ENCODE results near the gene ATP8B1. TPM values are rescaled to one million over a fixed set of nuclear protein-coding genes. Genes with fewer than 3 reads are reported as not detected.

ATP8B1 gene
- total and polyA plus RNA-seq, 3 donors from 2014 or later, result 1.6 to 3.0 (median 1.7) TPM

- H3K36me3 ChIP-seq (ENCODE audit: low read depth, missing control alignments), result no peaks in the 10 kb centered on the region
- no peak for DNase-seq
- H3K27ac ChIP-seq, result no peak overlapping the region
- H3K4me1 ChIP-seq, result no peaks in the 10 kb centered on the region
- intact Hi-C loops (cut with DNase I; ENCODE audit: low total_unique reads), result no loop called here
- no peaks in the 10 kb centered on the region for H3K27me3 ChIP-seq
- H3K9me3 ChIP-seq, result no peaks in the 10 kb centered on the region
- H3K4me3 ChIP-seq, result no peak overlapping the region
- TF ChIP-seq POLR2A (IDR thresholded peaks at IDR 0.05), result no peak
- no peak for TF ChIP-seq CTCF (IDR thresholded peaks at IDR 0.05)
Measured at GRCh38 chr18:57813245-57813644, 10.1 kb upstream of the ATP8B1 start.

GRCh38 chr18:57812126-57812477, 9.0 kb upstream of the ATP8B1 start:
- Histone ChIP-seq H3K36me3 (ENCODE audit: low read depth, missing control alignments) (no peaks in the 10 kb centered on the region), H3K4me1 (no peaks in the 10 kb centered on the region), H3K4me3 (no peak overlapping the region), H3K9me3 (no peaks in the 10 kb centered on the region), H3K27me3 (no peaks in the 10 kb centered on the region), H3K27ac (no peak overlapping the region)
- DNase-seq, result no peak
- intact Hi-C loops (cut with DNase I; ENCODE audit: low total_unique reads), result no loop called here
- TF ChIP-seq POLR2A (IDR thresholded peaks at IDR 0.05) (no peak), CTCF (IDR thresholded peaks at IDR 0.05) (no peak)

- Histone ChIP-seq H3K36me3 (ENCODE audit: low read depth, missing control alignments) (no peaks in the 10 kb centered on the region), H3K4me1 (no peaks in the 10 kb centered on the region), H3K27me3 (no peaks in the 10 kb centered on the region), H3K9me3 (no peaks in the 10 kb centered on the region), H3K27ac (no peak overlapping the region), H3K4me3 (no peak overlapping the region)
- WGBS, 2 donors, result 98 to 99% methylated on average over 4 of the region's 4 CpGs
- intact Hi-C loops (cut with DNase I; ENCODE audit: low total_unique reads), result no loop called here
- no peak for DNase-seq
- TF ChIP-seq POLR2A (IDR thresholded peaks at IDR 0.05) (no peak), CTCF (IDR thresholded peaks at IDR 0.05) (no peak)
Measured at GRCh38 chr18:57811477-57812125, 8.5 kb upstream of the ATP8B1 start.

DNA sequence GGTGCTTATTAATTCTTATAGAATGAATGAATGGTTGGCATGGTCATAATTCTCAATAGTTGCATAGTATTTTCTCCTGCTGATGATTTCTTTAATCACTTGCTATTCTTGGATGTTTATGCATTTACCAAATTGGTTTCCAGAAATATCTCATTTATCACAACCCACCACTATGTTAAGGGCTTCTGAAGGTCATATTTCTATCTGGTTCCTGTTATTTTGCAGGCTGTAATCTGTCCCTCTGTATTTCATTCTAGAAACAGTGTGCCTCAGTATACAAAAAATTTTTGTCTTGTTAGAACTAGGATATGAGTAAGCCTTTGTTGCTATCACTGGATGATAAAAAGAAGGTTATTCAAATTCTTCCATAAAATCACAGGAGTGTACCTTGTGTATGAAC, 6.1 kb upstream of the ATP8B1 start:
- DNase-seq, result no peak
- Histone ChIP-seq H3K9me3 (no peaks in the 10 kb centered on the region), H3K27ac (no peak overlapping the region), H3K4me3 (no peak overlapping the region), H3K27me3 (no peaks in the 10 kb centered on the region), H3K4me1 (no peaks in the 10 kb centered on the region), H3K36me3 (ENCODE audit: low read depth, missing control alignments) (no peaks in the 10 kb centered on the region)
- TF ChIP-seq POLR2A (IDR thresholded peaks at IDR 0.05) (no peak), CTCF (IDR thresholded peaks at IDR 0.05) (no peak)
- intact Hi-C loops (cut with DNase I; ENCODE audit: low total_unique reads), result no loop called here

GRCh38 chr18:57807336-57808117, 4.4 kb upstream of the ATP8B1 start:
- H3K36me3 ChIP-seq (ENCODE audit: low read depth, missing control alignments), result no peaks in the 10 kb centered on the region
- no peak overlapping the region for H3K27ac ChIP-seq
- peaks cover 8% of the 10 kb centered on the region for H3K4me1 ChIP-seq
- no peak for DNase-seq
- H3K9me3 ChIP-seq, result no peaks in the 10 kb centered on the region
- intact Hi-C loops (cut with DNase I; ENCODE audit: low total_unique reads), result no loop called here
- TF ChIP-seq CTCF (IDR thresholded peaks at IDR 0.05), result no peak
- no peak for TF ChIP-seq POLR2A (IDR thresholded peaks at IDR 0.05)
- no peaks in the 10 kb centered on the region for H3K27me3 ChIP-seq
- WGBS, 2 donors, result 30 to 40% methylated on average over 2 of the region's 2 CpGs
- H3K4me3 ChIP-seq, result no peak overlapping the region

All from testis (tissue), 3 donors.